Measurements from ENCODE around the gene CLIC5. TPM values are rescaled to one million over a fixed set of nuclear protein-coding genes. Genes with fewer than 3 reads are reported as not detected.

CLIC5 gene
- polyA plus RNA-seq, 1 donor (not counting 4 experiments of a cell fraction or from before 2014, with no cell fraction given): 0.09 TPM

- H3K9ac ChIP-seq (ENCODE audit: control insufficient read depth, extremely low read depth, insufficient read depth, low read length): no peak overlapping the region
- no peak overlapping the region for H3K4me2 ChIP-seq (ENCODE audit: control insufficient read depth, extremely low read depth, insufficient read depth, low read depth, low read length)
- H3K27ac ChIP-seq (ENCODE audit: control insufficient read depth, insufficient read depth, low read length): no peak overlapping the region
- H2AFZ ChIP-seq (ENCODE audit: control insufficient read depth, low read length): no peak overlapping the region
- no peaks in the 10 kb centered on the region for H3K9me1 ChIP-seq (ENCODE audit: control insufficient read depth, extremely low read depth, insufficient read depth, low read length)
- no peaks in the 10 kb centered on the region for H3K4me1 ChIP-seq (ENCODE audit: control insufficient read depth, extremely low read depth, insufficient read depth, low read length)
- no peaks in the 10 kb centered on the region for H3K9me3 ChIP-seq (ENCODE audit: control insufficient read depth, low read depth, low read length)
- H3K4me3 ChIP-seq (ENCODE audit: control insufficient read depth in 2 of 3, extremely low read depth in 1 of 3, insufficient read depth in 2 of 3, low read depth in 1 of 3, low read length in 3 of 3): no peak overlapping the region
- no peak for FAIRE-seq
- no peaks in the 10 kb centered on the region for H4K20me1 ChIP-seq (ENCODE audit: control insufficient read depth, extremely low read depth, insufficient read depth, low read length)
- dilution Hi-C loops (cut with MboI; ENCODE audit: extremely low pct_ligation_motif_present, low sequenced_read_pairs): no loop called here
- no peak for TF ChIP-seq EZH2 (IDR thresholded peaks at IDR 0.05; ENCODE audit: low read length)
- no peaks in the 10 kb centered on the region for H3K79me2 ChIP-seq (ENCODE audit: control insufficient read depth, insufficient read depth, low read length)
- no peaks in the 10 kb centered on the region for H3K36me3 ChIP-seq (ENCODE audit: control insufficient read depth in 2 of 2, extremely low read depth in 1 of 2, insufficient read depth in 2 of 2, low read length in 2 of 2)
- H3K27me3 ChIP-seq (ENCODE audit: control insufficient read depth, extremely low read depth, insufficient read depth, low read length): peaks cover 5% of the 10 kb centered on the region
- DNase-seq (ENCODE audit: low read depth, low spot score): no peak
These were observed 67.9 kb downstream of the CLIC5 start for GRCh38 chr6:45947807-45948206.

GRCh38 chr6:45946887-45947286 lies 68.8 kb downstream of the CLIC5 start:
- H3K27ac ChIP-seq (ENCODE audit: control insufficient read depth, insufficient read depth, low read length): no peak overlapping the region
- dilution Hi-C loops (cut with MboI; ENCODE audit: extremely low pct_ligation_motif_present, low sequenced_read_pairs): no loop called here
- no peak overlapping the region for H2AFZ ChIP-seq (ENCODE audit: control insufficient read depth, low read length)
- H3K4me1 ChIP-seq (ENCODE audit: control insufficient read depth, extremely low read depth, insufficient read depth, low read length): no peaks in the 10 kb centered on the region
- peaks cover 5% of the 10 kb centered on the region for H3K27me3 ChIP-seq (ENCODE audit: control insufficient read depth, extremely low read depth, insufficient read depth, low read length)
- no peaks in the 10 kb centered on the region for H3K9me3 ChIP-seq (ENCODE audit: control insufficient read depth, low read depth, low read length)
- H4K20me1 ChIP-seq (ENCODE audit: control insufficient read depth, extremely low read depth, insufficient read depth, low read length): no peaks in the 10 kb centered on the region
- TF ChIP-seq EZH2 (IDR thresholded peaks at IDR 0.05; ENCODE audit: low read length): no peak
- TF ChIP-seq CTCF (optimal IDR thresholded peaks at IDR 0.05 in 1 of 3, IDR thresholded peaks at IDR 0.05 in 1 of 3, conservative IDR thresholded peaks at IDR 0.05 in 1 of 3; ENCODE audit: extremely low read depth in 1 of 3, insufficient read depth in 2 of 3, low read length in 3 of 3): no peak
- DNase-seq (ENCODE audit: low read depth, low spot score) (no peak), FAIRE-seq (no peak)
- H3K4me2 ChIP-seq (ENCODE audit: control insufficient read depth, extremely low read depth, insufficient read depth, low read depth, low read length): no peak overlapping the region
- no peaks in the 10 kb centered on the region for H3K9me1 ChIP-seq (ENCODE audit: control insufficient read depth, extremely low read depth, insufficient read depth, low read length)
- no peaks in the 10 kb centered on the region for H3K36me3 ChIP-seq (ENCODE audit: control insufficient read depth in 2 of 2, extremely low read depth in 1 of 2, insufficient read depth in 2 of 2, low read length in 2 of 2)
- no peaks in the 10 kb centered on the region for H3K79me2 ChIP-seq (ENCODE audit: control insufficient read depth, insufficient read depth, low read length)
- no peak overlapping the region for H3K4me3 ChIP-seq (ENCODE audit: control insufficient read depth in 2 of 3, extremely low read depth in 1 of 3, insufficient read depth in 2 of 3, low read depth in 1 of 3, low read length in 3 of 3)
- H3K9ac ChIP-seq (ENCODE audit: control insufficient read depth, extremely low read depth, insufficient read depth, low read length): no peak overlapping the region

- TF ChIP-seq CTCF (optimal IDR thresholded peaks at IDR 0.05 in 1 of 3, IDR thresholded peaks at IDR 0.05 in 1 of 3, conservative IDR thresholded peaks at IDR 0.05 in 1 of 3; ENCODE audit: extremely low read depth in 1 of 3, insufficient read depth in 2 of 3, low read length in 3 of 3) (peak in 1 of 3 experiments; percentile 18), EZH2 (IDR thresholded peaks at IDR 0.05; ENCODE audit: low read length) (no peak)
- FAIRE-seq: no peak
- Histone ChIP-seq H3K4me2 (ENCODE audit: control insufficient read depth, extremely low read depth, insufficient read depth, low read depth, low read length) (no peak overlapping the region), H2AFZ (ENCODE audit: control insufficient read depth, low read length) (no peak overlapping the region), H3K27me3 (ENCODE audit: control insufficient read depth, extremely low read depth, insufficient read depth, low read length) (peaks cover 5% of the 10 kb centered on the region), H3K4me3 (ENCODE audit: control insufficient read depth in 2 of 3, extremely low read depth in 1 of 3, insufficient read depth in 2 of 3, low read depth in 1 of 3, low read length in 3 of 3) (no peak overlapping the region), H3K79me2 (ENCODE audit: control insufficient read depth, insufficient read depth, low read length) (no peaks in the 10 kb centered on the region), H4K20me1 (ENCODE audit: control insufficient read depth, extremely low read depth, insufficient read depth, low read length) (no peaks in the 10 kb centered on the region), H3K4me1 (ENCODE audit: control insufficient read depth, extremely low read depth, insufficient read depth, low read length) (no peaks in the 10 kb centered on the region), H3K27ac (ENCODE audit: control insufficient read depth, insufficient read depth, low read length) (no peak overlapping the region), H3K9me1 (ENCODE audit: control insufficient read depth, extremely low read depth, insufficient read depth, low read length) (no peaks in the 10 kb centered on the region), H3K9me3 (ENCODE audit: control insufficient read depth, low read depth, low read length) (no peaks in the 10 kb centered on the region), H3K36me3 (ENCODE audit: control insufficient read depth in 2 of 2, extremely low read depth in 1 of 2, insufficient read depth in 2 of 2, low read length in 2 of 2) (no peaks in the 10 kb centered on the region), H3K9ac (ENCODE audit: control insufficient read depth, extremely low read depth, insufficient read depth, low read length) (no peak overlapping the region)
- DNase-seq (ENCODE audit: low read depth, low spot score): no peak
- dilution Hi-C loops (cut with MboI; ENCODE audit: extremely low pct_ligation_motif_present, low sequenced_read_pairs): no loop called here
These were observed 69.3 kb downstream of the CLIC5 start for GRCh38 chr6:45946352-45946751.
